GM12891 (cell line): ENCODE results near the gene ADORA2B. TPM values are rescaled to one million over a fixed set of nuclear protein-coding genes. Genes with fewer than 3 reads are reported as not detected.
"Not testable (repeated sequence)": the region's sequence is repeated elsewhere in the genome, so short reads cannot be mapped to it uniquely, and the experiment has no call there.

Source experiments
- DNase-seq: peaks from one replicate; pipeline ENCODE4 v3.0.0; 2011; ENCODE audit warnings: low spot score; ENCODE audit not compliant: insufficient read length
- FAIRE-seq: peaks from 2 replicates; lab custom pipeline; 2011; peaks lifted over from hg19 to GRCh38; lab: Jason Lieb, UNC
- PAX5 ChIP-seq: IDR thresholded peaks from 2 replicates; pipeline ENCODE4 v1.6.1; 2011; ENCODE audit warnings: low read length, moderate library complexity, mild to moderate bottlenecking; ENCODE audit not compliant: insufficient read depth, severe bottlenecking
- POLR2A ChIP-seq: IDR thresholded peaks from 2 replicates; pipeline ENCODE4 v1.6.1; 2011; ENCODE audit warnings: low read depth, low read length, control low read depth
- POLR2AphosphoS5 ChIP-seq: IDR thresholded peaks from 2 replicates; pipeline ENCODE4 v1.6.1; 2011; ENCODE audit warnings: low read depth, low read length, control low read depth
- POU2F2 ChIP-seq: IDR thresholded peaks from 2 replicates; pipeline ENCODE4 v1.6.1; 2011; ENCODE audit warnings: low read depth, mild to moderate bottlenecking, control low read depth, low read length, moderate library complexity
- SPI1 ChIP-seq: IDR thresholded peaks from 2 replicates; pipeline ENCODE4 v1.6.1; 2011; ENCODE audit warnings: low read depth, low read length, control low read depth
- TAF1 ChIP-seq: IDR thresholded peaks from 2 replicates; pipeline ENCODE4 v1.6.1; 2011; ENCODE audit warnings: low read depth, low read length, control low read depth
- polyA plus RNA-seq: library from polyadenylated mRNA; unstranded; fragments of >200 nt; gene quantifications from one replicate; pipeline ENCODE4 v1.2.1, GENCODE V29; 2012; ENCODE audit warnings: low read depth, missing spikeins, inconsistent platforms; ENCODE audit not compliant: missing spikeins

The ADORA2B gene
- 0.50 TPM for polyA plus RNA-seq

GRCh38 chr17:15944759-15945526, at the start of gene ADORA2B:
Gene ADORA2B, plus strand, starts transcription at chr17:15945130. Its CDS starts 119 bp downstream, at chr17:15945249.
- peak; percentile 81 for DNase-seq
- TF ChIP-seq POLR2AphosphoS5 = no peak
- TF ChIP-seq POLR2A = no peak
- TF ChIP-seq SPI1 = no peak
- TF ChIP-seq TAF1 = no peak
- TF ChIP-seq POU2F2 = no peak
- TF ChIP-seq PAX5 = no peak
- FAIRE-seq = peak; percentile 47

- DNase-seq (no peak), FAIRE-seq (no peak)
- TF ChIP-seq PAX5 (no peak), POLR2AphosphoS5 (no peak), TAF1 (no peak), SPI1 (no peak), POLR2A (no peak), POU2F2 (no peak)
Observed at GRCh38 chr17:15896277-15896676, 48.7 kb upstream of the ADORA2B start.

- FAIRE-seq (no peak), DNase-seq (no peak)
- TF ChIP-seq POU2F2 (no peak), PAX5 (no peak), SPI1 (no peak), TAF1 (no peak), POLR2A (no peak), POLR2AphosphoS5 (no peak)
Observed at GRCh38 chr17:15896834-15897233, 48.1 kb upstream of the ADORA2B start.

- FAIRE-seq = not testable (repeated sequence)
Observed at GRCh38 chr17:15899596-15899995, 45.3 kb upstream of the ADORA2B start.

GRCh38 chr17:15900871-15901270, 44.1 kb upstream of the ADORA2B start:
- peak; percentile 69 for FAIRE-seq
- TF ChIP-seq POU2F2 (no peak), POLR2AphosphoS5 (no peak), POLR2A (no peak), SPI1 (no peak), PAX5 (no peak), TAF1 (no peak)
- DNase-seq = no peak

More at GRCh38 chr17:15899596-15899995, 45.3 kb upstream of the ADORA2B start:
- DNase-seq = not testable (repeated sequence)

- not testable (repeated sequence) for FAIRE-seq, DNase-seq
Observed at GRCh38 chr17:15905236-15905635, 39.7 kb upstream of the ADORA2B start.

GRCh38 chr17:15907290-15907689, 37.6 kb upstream of the ADORA2B start:
- FAIRE-seq (no peak), DNase-seq (no peak)
- TF ChIP-seq POU2F2 = no peak

- DNase-seq (no peak), FAIRE-seq (no peak)
- TF ChIP-seq PAX5 (no peak), SPI1 (no peak), POLR2AphosphoS5 (no peak), POU2F2 (no peak), POLR2A (no peak), TAF1 (no peak)
Observed at GRCh38 chr17:15908378-15908777, 36.6 kb upstream of the ADORA2B start.

- DNase-seq = no peak
- FAIRE-seq = no peak
- TF ChIP-seq POU2F2 (no peak), POLR2A (no peak), POLR2AphosphoS5 (no peak), SPI1 (no peak), PAX5 (no peak)
Observed at GRCh38 chr17:15909481-15909991, 35.4 kb upstream of the ADORA2B start.

- DNase-seq (no peak), FAIRE-seq (no peak)
- TF ChIP-seq POU2F2 = no peak
Observed at GRCh38 chr17:15910791-15911190, 34.1 kb upstream of the ADORA2B start.

GRCh38 chr17:15911701-15912100, 33.2 kb upstream of the ADORA2B start:
- FAIRE-seq = peak; percentile 5
- not testable (repeated sequence) for DNase-seq
